HG03571 (cell line): Measurements from ENCODE around the gene RBM44.

Experiments used
- ATAC-seq: cut with Tn5 transposase; IDR thresholded peaks from one replicate; pipeline ENCODE4 v1.9.1; 2021; ENCODE audit not compliant: unreplicated experiment

Gene RBM44

GRCh38 chr2:237870126-237870525 lies 71.5 kb downstream of the RBM44 start:
- ATAC-seq = no peak

GRCh38 chr2:237870754-237871651 lies 72.4 kb downstream of the RBM44 start:
- no peak for ATAC-seq

- ATAC-seq = no peak
Observed at GRCh38 chr2:237872178-237872887, 73.8 kb downstream of the RBM44 start.

- no peak for ATAC-seq
Observed at GRCh38 chr2:237873421-237873831, 74.8 kb downstream of the RBM44 start.

GRCh38 chr2:237873897-237874551 lies 75.4 kb downstream of the RBM44 start:
- no peak for ATAC-seq

- ATAC-seq = no peak
Observed at GRCh38 chr2:237874585-237875161, 76.1 kb downstream of the RBM44 start.

- ATAC-seq = no peak
Observed at GRCh38 chr2:237875256-237876060, 76.9 kb downstream of the RBM44 start.

- ATAC-seq = no peak
Observed at GRCh38 chr2:237876061-237876526, 77.5 kb downstream of the RBM44 start.

- no peak for ATAC-seq
Observed at GRCh38 chr2:237876532-237876931, 78.0 kb downstream of the RBM44 start.

- no peak for ATAC-seq
Observed at GRCh38 chr2:237876951-237877491, 78.4 kb downstream of the RBM44 start.

- no peak for ATAC-seq
Observed at GRCh38 chr2:237877576-237878307, 79.2 kb downstream of the RBM44 start.

- no peak for ATAC-seq
Observed at GRCh38 chr2:237878321-237879057, 79.9 kb downstream of the RBM44 start.

GRCh38 chr2:237879058-237879430 lies 80.5 kb downstream of the RBM44 start:
- ATAC-seq = no peak

- ATAC-seq = no peak
Observed at GRCh38 chr2:237879991-237880560, 81.5 kb downstream of the RBM44 start.

- no peak for ATAC-seq
Observed at GRCh38 chr2:237882510-237883481, 84.2 kb downstream of the RBM44 start.

- ATAC-seq = no peak
Observed at GRCh38 chr2:237883951-237884446, 85.4 kb downstream of the RBM44 start.

- ATAC-seq = no peak
Observed at GRCh38 chr2:237884681-237885080, 86.1 kb downstream of the RBM44 start.
